ENCODE measurements around the gene CDC123. TPM values are rescaled to one million over a fixed set of nuclear protein-coding genes. Genes with fewer than 3 reads are reported as not detected.

Gene CDC123
- total and polyA plus RNA-seq, 2 experiments from 2014 or later = 158 to 179 TPM

DNA sequence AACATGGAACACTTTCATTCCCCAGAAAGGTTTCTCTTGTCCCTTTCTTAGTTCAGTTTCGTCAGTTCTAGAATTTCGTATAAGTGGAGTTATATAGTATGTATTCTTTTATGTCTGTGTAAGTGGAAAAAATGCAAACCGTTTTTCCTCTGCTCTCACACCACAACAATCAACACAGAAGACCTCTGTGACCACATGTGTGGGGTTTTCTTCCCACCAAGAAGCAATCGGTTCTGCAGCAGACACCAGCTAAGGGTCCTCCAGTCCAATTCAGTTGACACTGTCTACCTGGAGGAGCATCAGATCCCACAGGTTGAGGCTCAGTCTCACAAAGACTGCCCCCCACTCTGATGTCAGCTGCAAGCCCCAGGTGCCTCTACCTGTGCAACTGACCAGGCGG lies 6.2 kb downstream of the CDC123 start:
- Mint-ChIP-seq H3K36me3 (ENCODE audit: low read depth) (peaks cover 63% of the 10 kb centered on the region), H3K4me3 (no peak overlapping the region), H3K9me3 (no peaks in the 10 kb centered on the region), H3K27ac (no peak overlapping the region), H3K4me1 (no peaks in the 10 kb centered on the region; the same call in 2 of the 3 replicates), H3K27me3 (ENCODE audit: insufficient read depth, low read depth, poor library complexity) (peaks cover 1% of the 10 kb centered on the region)
- ATAC-seq (no peak), DNase-seq (ENCODE audit: low spot score) (no peak)
- H3K4me2 ChIP-seq = no peak overlapping the region
- H3K36me3 ChIP-seq (ENCODE audit: insufficient read depth) = peaks cover 55% of the 10 kb centered on the region
- no peak for TF ChIP-seq ZNF114 (CRISPR knock-in tag; IDR thresholded peaks at IDR 0.05)
- TF ChIP-seq, protein P1, sequence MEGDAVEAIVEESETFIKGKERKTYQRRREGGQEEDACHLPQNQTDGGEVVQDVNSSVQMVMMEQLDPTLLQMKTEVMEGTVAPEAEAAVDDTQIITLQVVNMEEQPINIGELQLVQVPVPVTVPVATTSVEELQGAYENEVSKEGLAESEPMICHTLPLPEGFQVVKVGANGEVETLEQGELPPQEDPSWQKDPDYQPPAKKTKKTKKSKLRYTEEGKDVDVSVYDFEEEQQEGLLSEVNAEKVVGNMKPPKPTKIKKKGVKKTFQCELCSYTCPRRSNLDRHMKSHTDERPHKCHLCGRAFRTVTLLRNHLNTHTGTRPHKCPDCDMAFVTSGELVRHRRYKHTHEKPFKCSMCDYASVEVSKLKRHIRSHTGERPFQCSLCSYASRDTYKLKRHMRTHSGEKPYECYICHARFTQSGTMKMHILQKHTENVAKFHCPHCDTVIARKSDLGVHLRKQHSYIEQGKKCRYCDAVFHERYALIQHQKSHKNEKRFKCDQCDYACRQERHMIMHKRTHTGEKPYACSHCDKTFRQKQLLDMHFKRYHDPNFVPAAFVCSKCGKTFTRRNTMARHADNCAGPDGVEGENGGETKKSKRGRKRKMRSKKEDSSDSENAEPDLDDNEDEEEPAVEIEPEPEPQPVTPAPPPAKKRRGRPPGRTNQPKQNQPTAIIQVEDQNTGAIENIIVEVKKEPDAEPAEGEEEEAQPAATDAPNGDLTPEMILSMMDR (conservative IDR thresholded peaks at IDR 0.05; ENCODE audit: low read depth in 2 of 2) = no peak
- TF ChIP-seq EZH2 (IDR thresholded peaks at IDR 0.05; ENCODE audit: low read depth, unreplicated experiment) = no peak
- no peak for TF ChIP-seq EZH2phosphoT487 (IDR thresholded peaks at IDR 0.05; ENCODE audit: unreplicated experiment)
- TF ChIP-seq POLR2AphosphoS5 (IDR thresholded peaks at IDR 0.05; ENCODE audit: low read depth) = no peak
- TF ChIP-seq, protein P2, sequence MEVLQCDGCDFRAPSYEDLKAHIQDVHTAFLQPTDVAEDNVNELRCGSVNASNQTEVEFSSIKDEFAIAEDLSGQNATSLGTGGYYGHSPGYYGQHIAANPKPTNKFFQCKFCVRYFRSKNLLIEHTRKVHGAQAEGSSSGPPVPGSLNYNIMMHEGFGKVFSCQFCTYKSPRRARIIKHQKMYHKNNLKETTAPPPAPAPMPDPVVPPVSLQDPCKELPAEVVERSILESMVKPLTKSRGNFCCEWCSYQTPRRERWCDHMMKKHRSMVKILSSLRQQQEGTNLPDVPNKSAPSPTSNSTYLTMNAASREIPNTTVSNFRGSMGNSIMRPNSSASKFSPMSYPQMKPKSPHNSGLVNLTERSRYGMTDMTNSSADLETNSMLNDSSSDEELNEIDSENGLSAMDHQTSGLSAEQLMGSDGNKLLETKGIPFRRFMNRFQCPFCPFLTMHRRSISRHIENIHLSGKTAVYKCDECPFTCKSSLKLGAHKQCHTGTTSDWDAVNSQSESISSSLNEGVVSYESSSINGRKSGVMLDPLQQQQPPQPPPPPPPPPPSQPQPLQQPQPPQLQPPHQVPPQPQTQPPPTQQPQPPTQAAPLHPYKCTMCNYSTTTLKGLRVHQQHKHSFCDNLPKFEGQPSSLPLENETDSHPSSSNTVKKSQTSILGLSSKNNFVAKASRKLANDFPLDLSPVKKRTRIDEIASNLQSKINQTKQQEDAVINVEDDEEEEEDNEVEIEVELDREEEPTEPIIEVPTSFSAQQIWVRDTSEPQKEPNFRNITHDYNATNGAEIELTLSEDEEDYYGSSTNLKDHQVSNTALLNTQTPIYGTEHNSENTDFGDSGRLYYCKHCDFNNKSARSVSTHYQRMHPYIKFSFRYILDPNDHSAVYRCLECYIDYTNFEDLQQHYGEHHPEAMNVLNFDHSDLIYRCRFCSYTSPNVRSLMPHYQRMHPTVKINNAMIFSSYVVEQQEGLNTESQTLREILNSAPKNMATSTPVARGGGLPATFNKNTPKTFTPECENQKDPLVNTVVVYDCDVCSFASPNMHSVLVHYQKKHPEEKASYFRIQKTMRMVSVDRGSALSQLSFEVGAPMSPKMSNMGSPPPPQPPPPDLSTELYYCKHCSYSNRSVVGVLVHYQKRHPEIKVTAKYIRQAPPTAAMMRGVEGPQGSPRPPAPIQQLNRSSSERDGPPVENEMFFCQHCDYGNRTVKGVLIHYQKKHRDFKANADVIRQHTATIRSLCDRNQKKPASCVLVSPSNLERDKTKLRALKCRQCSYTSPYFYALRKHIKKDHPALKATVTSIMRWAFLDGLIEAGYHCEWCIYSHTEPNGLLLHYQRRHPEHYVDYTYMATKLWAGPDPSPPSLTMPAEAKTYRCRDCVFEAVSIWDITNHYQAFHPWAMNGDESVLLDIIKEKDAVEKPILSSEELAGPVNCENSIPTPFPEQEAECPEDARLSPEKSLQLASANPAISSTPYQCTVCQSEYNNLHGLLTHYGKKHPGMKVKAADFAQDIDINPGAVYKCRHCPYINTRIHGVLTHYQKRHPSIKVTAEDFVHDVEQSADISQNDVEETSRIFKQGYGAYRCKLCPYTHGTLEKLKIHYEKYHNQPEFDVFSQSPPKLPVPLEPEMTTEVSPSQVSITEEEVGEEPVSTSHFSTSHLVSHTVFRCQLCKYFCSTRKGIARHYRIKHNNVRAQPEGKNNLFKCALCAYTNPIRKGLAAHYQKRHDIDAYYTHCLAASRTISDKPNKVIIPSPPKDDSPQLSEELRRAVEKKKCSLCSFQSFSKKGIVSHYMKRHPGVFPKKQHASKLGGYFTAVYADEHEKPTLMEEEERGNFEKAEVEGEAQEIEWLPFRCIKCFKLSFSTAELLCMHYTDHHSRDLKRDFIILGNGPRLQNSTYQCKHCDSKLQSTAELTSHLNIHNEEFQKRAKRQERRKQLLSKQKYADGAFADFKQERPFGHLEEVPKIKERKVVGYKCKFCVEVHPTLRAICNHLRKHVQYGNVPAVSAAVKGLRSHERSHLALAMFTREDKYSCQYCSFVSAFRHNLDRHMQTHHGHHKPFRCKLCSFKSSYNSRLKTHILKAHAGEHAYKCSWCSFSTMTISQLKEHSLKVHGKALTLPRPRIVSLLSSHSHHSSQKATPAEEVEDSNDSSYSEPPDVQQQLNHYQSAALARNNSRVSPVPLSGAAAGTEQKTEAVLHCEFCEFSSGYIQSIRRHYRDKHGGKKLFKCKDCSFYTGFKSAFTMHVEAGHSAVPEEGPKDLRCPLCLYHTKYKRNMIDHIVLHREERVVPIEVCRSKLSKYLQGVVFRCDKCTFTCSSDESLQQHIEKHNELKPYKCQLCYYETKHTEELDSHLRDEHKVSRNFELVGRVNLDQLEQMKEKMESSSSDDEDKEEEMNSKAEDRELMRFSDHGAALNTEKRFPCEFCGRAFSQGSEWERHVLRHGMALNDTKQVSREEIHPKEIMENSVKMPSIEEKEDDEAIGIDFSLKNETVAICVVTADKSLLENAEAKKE (CRISPR knock-in tag; IDR thresholded peaks at IDR 0.05) = no peak
- TF ChIP-seq ZNF331 (CRISPR knock-in tag; IDR thresholded peaks at IDR 0.05; ENCODE audit: low read depth) = no peak
- TF ChIP-seq, protein P3, sequence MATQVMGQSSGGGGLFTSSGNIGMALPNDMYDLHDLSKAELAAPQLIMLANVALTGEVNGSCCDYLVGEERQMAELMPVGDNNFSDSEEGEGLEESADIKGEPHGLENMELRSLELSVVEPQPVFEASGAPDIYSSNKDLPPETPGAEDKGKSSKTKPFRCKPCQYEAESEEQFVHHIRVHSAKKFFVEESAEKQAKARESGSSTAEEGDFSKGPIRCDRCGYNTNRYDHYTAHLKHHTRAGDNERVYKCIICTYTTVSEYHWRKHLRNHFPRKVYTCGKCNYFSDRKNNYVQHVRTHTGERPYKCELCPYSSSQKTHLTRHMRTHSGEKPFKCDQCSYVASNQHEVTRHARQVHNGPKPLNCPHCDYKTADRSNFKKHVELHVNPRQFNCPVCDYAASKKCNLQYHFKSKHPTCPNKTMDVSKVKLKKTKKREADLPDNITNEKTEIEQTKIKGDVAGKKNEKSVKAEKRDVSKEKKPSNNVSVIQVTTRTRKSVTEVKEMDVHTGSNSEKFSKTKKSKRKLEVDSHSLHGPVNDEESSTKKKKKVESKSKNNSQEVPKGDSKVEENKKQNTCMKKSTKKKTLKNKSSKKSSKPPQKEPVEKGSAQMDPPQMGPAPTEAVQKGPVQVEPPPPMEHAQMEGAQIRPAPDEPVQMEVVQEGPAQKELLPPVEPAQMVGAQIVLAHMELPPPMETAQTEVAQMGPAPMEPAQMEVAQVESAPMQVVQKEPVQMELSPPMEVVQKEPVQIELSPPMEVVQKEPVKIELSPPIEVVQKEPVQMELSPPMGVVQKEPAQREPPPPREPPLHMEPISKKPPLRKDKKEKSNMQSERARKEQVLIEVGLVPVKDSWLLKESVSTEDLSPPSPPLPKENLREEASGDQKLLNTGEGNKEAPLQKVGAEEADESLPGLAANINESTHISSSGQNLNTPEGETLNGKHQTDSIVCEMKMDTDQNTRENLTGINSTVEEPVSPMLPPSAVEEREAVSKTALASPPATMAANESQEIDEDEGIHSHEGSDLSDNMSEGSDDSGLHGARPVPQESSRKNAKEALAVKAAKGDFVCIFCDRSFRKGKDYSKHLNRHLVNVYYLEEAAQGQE (IDR thresholded peaks at IDR 0.05; ENCODE audit: unreplicated experiment) = no peak
- TF ChIP-seq, protein P4, sequence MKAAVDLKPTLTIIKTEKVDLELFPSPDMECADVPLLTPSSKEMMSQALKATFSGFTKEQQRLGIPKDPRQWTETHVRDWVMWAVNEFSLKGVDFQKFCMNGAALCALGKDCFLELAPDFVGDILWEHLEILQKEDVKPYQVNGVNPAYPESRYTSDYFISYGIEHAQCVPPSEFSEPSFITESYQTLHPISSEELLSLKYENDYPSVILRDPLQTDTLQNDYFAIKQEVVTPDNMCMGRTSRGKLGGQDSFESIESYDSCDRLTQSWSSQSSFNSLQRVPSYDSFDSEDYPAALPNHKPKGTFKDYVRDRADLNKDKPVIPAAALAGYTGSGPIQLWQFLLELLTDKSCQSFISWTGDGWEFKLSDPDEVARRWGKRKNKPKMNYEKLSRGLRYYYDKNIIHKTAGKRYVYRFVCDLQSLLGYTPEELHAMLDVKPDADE (IDR thresholded peaks at IDR 0.05) = no peak
- no peak for TF ChIP-seq STAT1 (IDR thresholded peaks at IDR 0.05; ENCODE audit: unreplicated experiment)
- no peak for TF ChIP-seq NANOG (IDR thresholded peaks at IDR 0.05; ENCODE audit: borderline replicate concordance)
- TF ChIP-seq JUNB (IDR thresholded peaks at IDR 0.05; ENCODE audit: unreplicated experiment) = no peak
- no peak for TF ChIP-seq CREB1 (CRISPR knock-in tag; IDR thresholded peaks at IDR 0.05; ENCODE audit: low read depth)
- peaks cover 50% of the 10 kb centered on the region for H4K20me1 ChIP-seq (replicated peaks; ENCODE audit: insufficient read depth)
- H3K4me3 ChIP-seq = no peak overlapping the region
- H3K4me1 ChIP-seq (ENCODE audit: insufficient read depth) = peaks cover 5% of the 10 kb centered on the region; the same call in 1 of the 2 replicates
- H3K9me2 ChIP-seq (ENCODE audit: insufficient read depth) = no peaks in the 10 kb centered on the region
- H3K27ac ChIP-seq (ENCODE audit: low read depth) = no peak overlapping the region
- H2AFZ ChIP-seq = no peak overlapping the region
- no peaks in the 10 kb centered on the region for H3F3A ChIP-seq (replicated peaks; ENCODE audit: low read depth)
- peaks cover 100% of the 10 kb centered on the region for H3K79me2 ChIP-seq (replicated peaks; ENCODE audit: insufficient read depth)
- no peaks in the 10 kb centered on the region for H3K27me3 ChIP-seq (ENCODE audit: insufficient read depth)

Data from GM23338 (cell line).